Keratinocyte (primary cell): ENCODE data around the gene GUSB.

ENCODE experiments used
- CTCF ChIP-seq, 3 experiments: IDR thresholded peaks in 1 of 3; conservative IDR thresholded peaks in 1 of 3; optimal IDR thresholded peaks in 1 of 3; 2 replicates in 2 of 3; 3 replicates in 1 of 3; pipeline versions ENCODE3 to v1.5.1; 2011; ENCODE audit warnings: low read length in 3 of 3, mild to moderate bottlenecking in 3 of 3, moderate library complexity in 2 of 3, control low read depth in 1 of 3, inconsistent platforms in 1 of 3; ENCODE audit not compliant: insufficient read depth in 2 of 3; ENCODE audit errors: extremely low read depth in 1 of 3
- EZH2 ChIP-seq: IDR thresholded peaks from one replicate; pipeline ENCODE4 v1.6.1; 2012; ENCODE audit warnings: inconsistent platforms, mild to moderate bottlenecking, low read length, moderate library complexity

- no peak for TF ChIP-seq CTCF (optimal IDR thresholded peaks at IDR 0.05 in 1 of 3, IDR thresholded peaks at IDR 0.05 in 1 of 3, conservative IDR thresholded peaks at IDR 0.05 in 1 of 3; ENCODE audit: extremely low read depth in 1 of 3, insufficient read depth in 2 of 3, low read length in 3 of 3)
- TF ChIP-seq EZH2 = no peak
These were observed 3.0 kb downstream of the GUSB start for GRCh38 chr7:65978891-65979582.
